Type B pancreatic cell (in vitro differentiated cells): ENCODE measurements around the gene AMBRA1. TPM values are rescaled to one million over a fixed set of nuclear protein-coding genes. Genes with fewer than 3 reads are reported as not detected.

ENCODE experiments used
- DNase-seq: peaks from one replicate; pipeline ENCODE4 v3.0.0; 2021; ENCODE audit warnings: mixed read lengths; ENCODE audit not compliant: unreplicated experiment; ENCODE audit errors: extremely low spot score
- H3K27ac Mint-ChIP-seq: 2 replicates; pipeline ENCODE4 v1.8.0; 2021; ENCODE audit warnings: mild to moderate bottlenecking, mixed read lengths
- H3K27me3 Mint-ChIP-seq: 2 replicates; pipeline ENCODE4 v1.8.0; 2021; ENCODE audit warnings: mixed read lengths
- H3K36me3 Mint-ChIP-seq: 2 replicates; pipeline ENCODE4 v1.8.0; 2021; ENCODE audit warnings: mixed read lengths
- H3K4me1 Mint-ChIP-seq: one replicate; pipeline ENCODE4 v1.8.0; 2021; ENCODE audit warnings: mixed read lengths; ENCODE audit not compliant: unreplicated experiment
- H3K4me3 Mint-ChIP-seq: 2 replicates; pipeline ENCODE4 v1.8.0; 2021; ENCODE audit warnings: mild to moderate bottlenecking, mixed read lengths
- H3K9me3 Mint-ChIP-seq: 2 replicates; pipeline ENCODE4 v1.8.0; 2021; ENCODE audit warnings: mixed read lengths
- total RNA-seq: library from RNA; stranded (reverse); gene quantifications from 2 replicates; pipeline ENCODE4 v1.2.1, GENCODE V29; 2021; ENCODE audit warnings: low replicate concordance
- TF ChIP-seq, protein P1 (sequence below): fragments of 200-600 bp; sonication (generic); conservative IDR thresholded peaks from 2 replicates; pipeline ENCODE4 v1.5.0; 2021; ENCODE audit warnings: antibody characterized with exemption, mild to moderate bottlenecking

The AMBRA1 gene
- total RNA-seq, 1 donor from 2014 or later, result 38.8 TPM

- no peaks in the 10 kb centered on the region for H3K27me3 Mint-ChIP-seq
Observed at GRCh38 chr11:46617134-46617971, 23.5 kb upstream of the AMBRA1 start, which contains the start of the genes ATG13 and HARBI1. Gene ATG13 (plus strand): TSS chr11:46617553. CDS start chr11:46644292, 26,739 bp downstream. Gene HARBI1 (minus strand): TSS chr11:46617227. CDS start chr11:46616237, 990 bp downstream.

GRCh38 chr11:46616551-46617133 lies 22.8 kb upstream of the AMBRA1 start:
- Mint-ChIP-seq H3K4me1 (peaks cover 27% of the 10 kb centered on the region), H3K36me3 (peaks cover 8% of the 10 kb centered on the region), H3K27ac (peak overlapping the region; percentile 99), H3K27me3 (no peaks in the 10 kb centered on the region), H3K9me3 (no peaks in the 10 kb centered on the region), H3K4me3 (peak overlapping the region; percentile 96)
- TF ChIP-seq, protein P1, sequence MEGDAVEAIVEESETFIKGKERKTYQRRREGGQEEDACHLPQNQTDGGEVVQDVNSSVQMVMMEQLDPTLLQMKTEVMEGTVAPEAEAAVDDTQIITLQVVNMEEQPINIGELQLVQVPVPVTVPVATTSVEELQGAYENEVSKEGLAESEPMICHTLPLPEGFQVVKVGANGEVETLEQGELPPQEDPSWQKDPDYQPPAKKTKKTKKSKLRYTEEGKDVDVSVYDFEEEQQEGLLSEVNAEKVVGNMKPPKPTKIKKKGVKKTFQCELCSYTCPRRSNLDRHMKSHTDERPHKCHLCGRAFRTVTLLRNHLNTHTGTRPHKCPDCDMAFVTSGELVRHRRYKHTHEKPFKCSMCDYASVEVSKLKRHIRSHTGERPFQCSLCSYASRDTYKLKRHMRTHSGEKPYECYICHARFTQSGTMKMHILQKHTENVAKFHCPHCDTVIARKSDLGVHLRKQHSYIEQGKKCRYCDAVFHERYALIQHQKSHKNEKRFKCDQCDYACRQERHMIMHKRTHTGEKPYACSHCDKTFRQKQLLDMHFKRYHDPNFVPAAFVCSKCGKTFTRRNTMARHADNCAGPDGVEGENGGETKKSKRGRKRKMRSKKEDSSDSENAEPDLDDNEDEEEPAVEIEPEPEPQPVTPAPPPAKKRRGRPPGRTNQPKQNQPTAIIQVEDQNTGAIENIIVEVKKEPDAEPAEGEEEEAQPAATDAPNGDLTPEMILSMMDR, result no peak
- DNase-seq, result no peak

More at GRCh38 chr11:46617134-46617971, 23.5 kb upstream of the AMBRA1 start, which contains the start of the genes ATG13 and HARBI1:
- no peaks in the 10 kb centered on the region for H3K9me3 Mint-ChIP-seq
- peaks cover 10% of the 10 kb centered on the region for H3K36me3 Mint-ChIP-seq
- peak within 1 kb of the TSS; percentile 99 for H3K27ac Mint-ChIP-seq
- peak within 1 kb of the TSS; percentile 96 for H3K4me3 Mint-ChIP-seq
- TF ChIP-seq, protein P1, result peak; percentile 82
- peaks cover 27% of the 10 kb centered on the region for H3K4me1 Mint-ChIP-seq
- DNase-seq, result peak; percentile 93

DNA sequence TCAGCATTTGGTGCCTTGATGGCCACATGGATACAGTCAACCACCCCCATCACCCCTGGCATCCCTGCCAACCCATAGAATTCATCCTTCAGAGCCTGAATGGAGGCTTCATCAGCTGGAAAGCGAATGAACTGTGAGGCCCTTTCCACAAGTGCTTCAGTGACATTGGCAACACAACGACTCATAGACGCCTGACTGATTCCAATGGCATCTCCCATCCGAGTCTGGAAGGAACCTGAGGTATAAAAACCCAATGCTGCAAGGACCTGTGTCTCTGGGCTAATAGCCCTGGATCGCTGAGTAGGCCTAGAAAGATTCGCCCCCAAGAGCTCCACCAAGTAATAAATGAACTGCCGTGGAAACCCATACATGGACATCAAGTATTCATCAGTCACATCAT lies 21.9 kb upstream of the AMBRA1 start:
- Mint-ChIP-seq H3K27me3 (no peaks in the 10 kb centered on the region), H3K4me3 (peak overlapping the region; percentile 96), H3K36me3 (peaks cover 3% of the 10 kb centered on the region), H3K9me3 (no peaks in the 10 kb centered on the region), H3K27ac (peak overlapping the region; percentile 99), H3K4me1 (peaks cover 27% of the 10 kb centered on the region)
- no peak for DNase-seq
- TF ChIP-seq, protein P1, result no peak

DNA sequence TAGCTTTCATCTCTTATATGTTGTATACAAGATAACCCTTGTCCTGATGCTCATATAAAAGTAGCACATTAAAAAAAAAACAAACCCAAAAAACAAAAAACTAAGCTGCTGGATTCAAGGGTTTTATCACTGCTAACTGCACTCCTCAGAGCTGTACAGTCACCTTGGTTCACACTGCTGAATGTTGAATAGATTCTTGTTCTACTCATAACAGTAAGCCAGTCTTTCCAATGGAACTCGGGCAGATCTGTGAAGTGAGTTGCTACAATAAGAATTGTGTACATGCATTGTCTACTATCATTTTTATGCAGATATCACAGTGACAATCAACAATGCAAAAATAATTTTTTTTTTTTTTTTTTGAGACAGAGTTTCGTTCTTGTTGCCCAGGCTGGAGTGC lies 18.5 kb upstream of the AMBRA1 start:
- no peak overlapping the region for H3K27ac Mint-ChIP-seq
- no peaks in the 10 kb centered on the region for H3K36me3 Mint-ChIP-seq
- H3K4me3 Mint-ChIP-seq, result no peak overlapping the region
- H3K9me3 Mint-ChIP-seq, result no peaks in the 10 kb centered on the region
- peaks cover 12% of the 10 kb centered on the region for H3K4me1 Mint-ChIP-seq
- TF ChIP-seq, protein P1, result no peak
- no peaks in the 10 kb centered on the region for H3K27me3 Mint-ChIP-seq
- DNase-seq, result no peak

- no peaks in the 10 kb centered on the region for H3K36me3 Mint-ChIP-seq
- H3K27me3 Mint-ChIP-seq, result no peaks in the 10 kb centered on the region
- DNase-seq, result no peak
- no peak overlapping the region for H3K27ac Mint-ChIP-seq
- TF ChIP-seq, protein P1, result no peak
- no peak overlapping the region for H3K4me3 Mint-ChIP-seq
- no peaks in the 10 kb centered on the region for H3K9me3 Mint-ChIP-seq
- peaks cover 12% of the 10 kb centered on the region for H3K4me1 Mint-ChIP-seq
Observed at GRCh38 chr11:46611526-46612304, 17.9 kb upstream of the AMBRA1 start.
